GM19023 (cell line): ENCODE data around the gene KAZN.

Source experiments
- ATAC-seq: cut with Tn5 transposase; IDR thresholded peaks from one replicate; pipeline ENCODE4 v1.9.1; 2021; ENCODE audit warnings: mild to moderate bottlenecking, moderate library complexity; ENCODE audit not compliant: unreplicated experiment

The KAZN gene

GRCh38 chr1:14844356-14844755, 245.9 kb downstream of the KAZN start:
- no peak for ATAC-seq

GRCh38 chr1:14844923-14845617, 246.6 kb downstream of the KAZN start:
- ATAC-seq, result no peak

GRCh38 chr1:14845851-14846250, 247.4 kb downstream of the KAZN start:
- no peak for ATAC-seq

GRCh38 chr1:14846688-14847087, 248.2 kb downstream of the KAZN start:
- no peak for ATAC-seq

GRCh38 chr1:14848203-14848602, 249.7 kb downstream of the KAZN start:
- ATAC-seq, result no peak

GRCh38 chr1:14848625-14849024, 250.1 kb downstream of the KAZN start:
- no peak for ATAC-seq

GRCh38 chr1:14849038-14849437, 250.6 kb downstream of the KAZN start:
- ATAC-seq, result no peak

- no peak for ATAC-seq
Observed at GRCh38 chr1:14850563-14850962, 252.1 kb downstream of the KAZN start.

GRCh38 chr1:14851760-14852159, 253.3 kb downstream of the KAZN start:
- no peak for ATAC-seq

- ATAC-seq, result no peak
Observed at GRCh38 chr1:14852291-14852690, 253.8 kb downstream of the KAZN start.

- ATAC-seq, result no peak
Observed at GRCh38 chr1:14853518-14853917, 255.0 kb downstream of the KAZN start.

GRCh38 chr1:14855268-14855667, 256.8 kb downstream of the KAZN start:
- no peak for ATAC-seq

- ATAC-seq, result no peak
Observed at GRCh38 chr1:14855801-14856200, 257.3 kb downstream of the KAZN start.

- no peak for ATAC-seq
Observed at GRCh38 chr1:14857436-14858195, 259.1 kb downstream of the KAZN start.

GRCh38 chr1:14862114-14862771, 263.8 kb downstream of the KAZN start:
- no peak for ATAC-seq

GRCh38 chr1:14865106-14865505, 266.6 kb downstream of the KAZN start:
- ATAC-seq, result no peak

GRCh38 chr1:14866911-14867612, 268.6 kb downstream of the KAZN start:
- ATAC-seq, result no peak

- ATAC-seq, result no peak
Observed at GRCh38 chr1:14869187-14869586, 270.7 kb downstream of the KAZN start.

GRCh38 chr1:14871218-14871970, 272.9 kb downstream of the KAZN start:
- no peak for ATAC-seq

- no peak for ATAC-seq
Observed at GRCh38 chr1:14872762-14873161, 274.3 kb downstream of the KAZN start.

GRCh38 chr1:14873677-14874076, 275.2 kb downstream of the KAZN start:
- no peak for ATAC-seq
